Measurements from ENCODE around the gene SLC35A3.
"Not testable (repeated sequence)": the region's sequence is repeated elsewhere in the genome, so short reads cannot be mapped to it uniquely, and the experiment has no call there.

The SLC35A3 gene

GRCh38 chr1:99969729-99970621 is at the start of gene SLC35A3:
TSS of gene SLC35A3 (plus strand) at chr1:99969996. CDS start at chr1:99993555, 23,559 bp downstream.
- peak; percentile 89 for DNase-seq

- no peak for DNase-seq
Measured at GRCh38 chr1:99934801-99935200, 35.0 kb upstream of the SLC35A3 start.

GRCh38 chr1:99935534-99935933 is 34.3 kb upstream of the SLC35A3 start:
- DNase-seq: no peak

- DNase-seq: no peak
Measured at GRCh38 chr1:99936071-99936470, 33.7 kb upstream of the SLC35A3 start.

GRCh38 chr1:99942723-99943122 is 27.1 kb upstream of the SLC35A3 start:
- no peak for DNase-seq

GRCh38 chr1:99943223-99943794 is 26.5 kb upstream of the SLC35A3 start:
- no peak for DNase-seq

GRCh38 chr1:99944192-99944591 is 25.6 kb upstream of the SLC35A3 start:
- no peak for DNase-seq

- no peak for DNase-seq
Measured at GRCh38 chr1:99945174-99945573, 24.6 kb upstream of the SLC35A3 start.

GRCh38 chr1:99950486-99950885 is 19.3 kb upstream of the SLC35A3 start:
- no peak for DNase-seq

GRCh38 chr1:99952522-99952921 is 17.3 kb upstream of the SLC35A3 start:
- no peak for DNase-seq

- DNase-seq: no peak
Measured at GRCh38 chr1:99955375-99955774, 14.4 kb upstream of the SLC35A3 start.

- DNase-seq: no peak
Measured at GRCh38 chr1:99956755-99957154, 13.0 kb upstream of the SLC35A3 start.

- DNase-seq: no peak
Measured at GRCh38 chr1:99957818-99958217, 12.0 kb upstream of the SLC35A3 start.

GRCh38 chr1:99959189-99959705 is 10.5 kb upstream of the SLC35A3 start:
- not testable (repeated sequence) for DNase-seq

- DNase-seq: not testable (repeated sequence)
Measured at GRCh38 chr1:99960260-99960659, 9.5 kb upstream of the SLC35A3 start.

GRCh38 chr1:99963041-99963795 is 6.6 kb upstream of the SLC35A3 start:
- DNase-seq: no peak

- DNase-seq: no peak
Measured at GRCh38 chr1:99964806-99965205, 5.0 kb upstream of the SLC35A3 start.

GRCh38 chr1:99965646-99966375 is 4.0 kb upstream of the SLC35A3 start:
- no peak for DNase-seq

GRCh38 chr1:99968214-99968613 is 1.6 kb upstream of the SLC35A3 start:
- no peak for DNase-seq

- no peak for DNase-seq
Measured at GRCh38 chr1:99969260-99969728, 502 bp upstream of the SLC35A3 start.

- DNase-seq: no peak
Measured at GRCh38 chr1:99970713-99971255, 988 bp downstream of the SLC35A3 start.

GRCh38 chr1:99972066-99972465 is 2.3 kb downstream of the SLC35A3 start:
- DNase-seq: not testable (repeated sequence)
